Left lung (tissue), 10 donors: ENCODE results near the gene CACNA1D. TPM values are rescaled to one million over a fixed set of nuclear protein-coding genes. Genes with fewer than 3 reads are reported as not detected.
A peak's percentile ranks its signal among the peaks of the same experiment; 100 is the strongest.

ENCODE experiments used
- ATAC-seq: fragments of 200-7000 bp; cut with Tn5 transposase; one replicate; pipeline ENCODE4 v1.9.1; 2020; ENCODE audit warnings: moderate library complexity
- DNase-seq, 4 donors: peaks; one replicate each; pipeline ENCODE4 v3.0.0-alpha.2; 2013 to 2020
- H3K27ac ChIP-seq, 2 donors: fragments of 200-600 bp; sonication (generic) in 1 of 2; one replicate each; pipeline versions ENCODE4 v1.5.0 to v1.8.0; 2020 to 2021
- H3K27me3 ChIP-seq, 2 donors: fragments of 200-600 bp; sonication (generic) in 1 of 2; one replicate each; pipeline versions ENCODE4 v1.5.0 to v1.8.0; 2020 to 2021
- H3K36me3 ChIP-seq, 2 donors: fragments of 200-600 bp; sonication (generic) in 1 of 2; one replicate each; pipeline versions ENCODE4 v1.5.0 to v1.8.0; 2020 to 2021
- H3K4me1 ChIP-seq, 2 donors: fragments of 200-600 bp; one replicate each; pipeline ENCODE4 v1.8.0; 2021
- H3K4me3 ChIP-seq, 2 donors: fragments of 200-600 bp; sonication (generic) in 1 of 2; one replicate each; pipeline versions ENCODE4 v1.5.0 to v1.8.0; 2020 to 2021; ENCODE audit warnings: mild to moderate bottlenecking in 1 of 2
- H3K9me3 ChIP-seq, 2 donors: fragments of 200-600 bp; sonication (generic) in 1 of 2; one replicate each; pipeline versions ENCODE4 v1.5.0 to v1.8.0; 2020 to 2021
- intact Hi-C, 2 donors: fragments of 100-400 bp; cut with DNase I; formaldehyde crosslinking; loops; one replicate each; pipeline versions ENCODE4 v1.11.2 to v1.14.2; 2022
- polyA plus RNA-seq, 6 donors: library from polyadenylated mRNA; unstranded; fragments of 120-200 nt; gene quantifications; one replicate each; pipeline ENCODE4 v1.2.1, GENCODE V29; 2013; ENCODE audit not compliant: insufficient read length in 6 of 6
- total RNA-seq, 2 donors: library from RNA; stranded (reverse); fragmentation: NEBNext Ultra II Directional; extraction: Animal tissue kit (Norgen Biotek cat#: 25700); gene quantifications; one replicate each; pipeline ENCODE4 v1.2.1, GENCODE V29; 2021
- TF ChIP-seq, protein P1 (sequence below), 2 donors: fragments of 200-600 bp; sonication (generic) in 1 of 2; IDR thresholded peaks; one replicate each; pipeline versions ENCODE4 v1.5.0 to v1.8.0; 2021; ENCODE audit warnings: antibody characterized with exemption in 2 of 2
- donor health status: DM: no; HTN: yes; CAD: no.
- donor health status: DM: no; HTN: no; CAD: no.

The CACNA1D gene
- total and polyA plus RNA-seq, 8 donors, result 32.6 to 78.2 (median 56.2) TPM

GRCh38 chr3:53553200-53553599 lies 58.8 kb downstream of the CACNA1D start:
- ATAC-seq, result no peak

GRCh38 chr3:53554559-53555067 lies 60.2 kb downstream of the CACNA1D start:
- TF ChIP-seq, protein P1, sequence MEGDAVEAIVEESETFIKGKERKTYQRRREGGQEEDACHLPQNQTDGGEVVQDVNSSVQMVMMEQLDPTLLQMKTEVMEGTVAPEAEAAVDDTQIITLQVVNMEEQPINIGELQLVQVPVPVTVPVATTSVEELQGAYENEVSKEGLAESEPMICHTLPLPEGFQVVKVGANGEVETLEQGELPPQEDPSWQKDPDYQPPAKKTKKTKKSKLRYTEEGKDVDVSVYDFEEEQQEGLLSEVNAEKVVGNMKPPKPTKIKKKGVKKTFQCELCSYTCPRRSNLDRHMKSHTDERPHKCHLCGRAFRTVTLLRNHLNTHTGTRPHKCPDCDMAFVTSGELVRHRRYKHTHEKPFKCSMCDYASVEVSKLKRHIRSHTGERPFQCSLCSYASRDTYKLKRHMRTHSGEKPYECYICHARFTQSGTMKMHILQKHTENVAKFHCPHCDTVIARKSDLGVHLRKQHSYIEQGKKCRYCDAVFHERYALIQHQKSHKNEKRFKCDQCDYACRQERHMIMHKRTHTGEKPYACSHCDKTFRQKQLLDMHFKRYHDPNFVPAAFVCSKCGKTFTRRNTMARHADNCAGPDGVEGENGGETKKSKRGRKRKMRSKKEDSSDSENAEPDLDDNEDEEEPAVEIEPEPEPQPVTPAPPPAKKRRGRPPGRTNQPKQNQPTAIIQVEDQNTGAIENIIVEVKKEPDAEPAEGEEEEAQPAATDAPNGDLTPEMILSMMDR (IDR thresholded peaks at IDR 0.05), result no peak
- ATAC-seq (no peak), DNase-seq (no peak)
- Histone ChIP-seq H3K27me3 (no peaks in the 10 kb centered on the region), H3K27ac (no peak overlapping the region), H3K9me3 (no peaks in the 10 kb centered on the region), H3K36me3 (no peaks in the 10 kb centered on the region), H3K4me3 (no peak overlapping the region), H3K4me1 (no peaks in the 10 kb centered on the region)
- intact Hi-C loops, result no loop called here

More at GRCh38 chr3:53553200-53553599, 58.8 kb downstream of the CACNA1D start:
- intact Hi-C loops, result no loop called here
- H3K27me3 ChIP-seq, result no peaks in the 10 kb centered on the region
- no peaks in the 10 kb centered on the region for H3K36me3 ChIP-seq
- TF ChIP-seq, protein P1 (IDR thresholded peaks at IDR 0.05), result no peak
- H3K4me1 ChIP-seq, result no peaks in the 10 kb centered on the region
- H3K27ac ChIP-seq, result no peak overlapping the region
- H3K4me3 ChIP-seq, result no peak overlapping the region
- H3K9me3 ChIP-seq, result no peaks in the 10 kb centered on the region
- no peak for DNase-seq

- Histone ChIP-seq H3K4me1 (no peaks in the 10 kb centered on the region), H3K4me3 (no peak overlapping the region), H3K27me3 (no peaks in the 10 kb centered on the region), H3K9me3 (no peaks in the 10 kb centered on the region), H3K27ac (no peak overlapping the region), H3K36me3 (no peaks in the 10 kb centered on the region)
- TF ChIP-seq, protein P1 (IDR thresholded peaks at IDR 0.05), result no peak
- DNase-seq (no peak), ATAC-seq (no peak)
- intact Hi-C loops, result no loop called here
Observed at GRCh38 chr3:53555068-53555588, 60.7 kb downstream of the CACNA1D start.

DNA sequence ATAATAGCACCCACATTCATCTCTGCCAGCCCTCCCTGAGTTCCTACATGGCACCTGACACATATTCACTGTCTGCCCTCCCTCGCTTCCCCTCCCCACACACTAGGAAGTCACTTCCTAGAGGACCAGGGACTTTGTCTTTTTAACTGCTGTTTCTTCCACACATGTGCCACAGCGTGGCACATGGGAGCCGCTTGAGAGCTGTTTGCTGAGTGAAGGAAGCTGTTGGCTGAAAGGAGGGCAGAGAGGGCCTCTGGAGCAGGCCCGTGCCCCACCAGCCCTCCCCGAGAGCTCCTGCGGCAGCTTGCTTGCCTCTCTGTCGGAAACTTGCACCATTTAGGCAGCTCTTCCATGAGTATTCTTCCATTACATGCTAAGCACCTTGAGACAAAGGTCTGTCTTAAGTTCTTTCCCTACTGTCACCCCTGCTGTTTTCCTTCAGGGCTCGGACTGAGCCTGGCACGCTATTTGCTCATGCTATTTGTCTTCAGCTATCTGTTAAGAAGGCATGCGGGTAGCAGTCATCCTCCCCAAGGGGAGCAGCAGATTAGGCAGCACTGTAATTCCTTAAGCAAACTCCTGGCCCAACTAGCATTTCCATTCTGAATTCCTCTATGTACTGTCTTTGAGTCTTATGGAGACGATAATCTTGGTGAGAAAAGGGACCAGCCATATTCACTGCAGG lies 72.2 kb downstream of the CACNA1D start:
- intact Hi-C loops, result no loop called here
- Histone ChIP-seq H3K4me3 (no peak overlapping the region), H3K27me3 (peaks cover 0 to 8% of the 10 kb centered on the region in 2 donors), H3K27ac (no peak overlapping the region), H3K36me3 (no peaks in the 10 kb centered on the region), H3K9me3 (no peaks in the 10 kb centered on the region), H3K4me1 (peaks cover under 1 to 10% of the 10 kb centered on the region in 2 donors)
- DNase-seq (no peak), ATAC-seq (peak; percentile 7)
- TF ChIP-seq, protein P1 (IDR thresholded peaks at IDR 0.05), result no peak

- Histone ChIP-seq H3K9me3 (no peaks in the 10 kb centered on the region), H3K4me1 (peaks cover 3 to 10% of the 10 kb centered on the region in 2 donors), H3K27me3 (no peaks in the 10 kb centered on the region), H3K36me3 (no peaks in the 10 kb centered on the region), H3K4me3 (no peak overlapping the region), H3K27ac (peak overlapping the region; percentile 45 to 66)
- TF ChIP-seq, protein P1 (IDR thresholded peaks at IDR 0.05), result no peak
- ATAC-seq, result no peak
- no peak for DNase-seq
- intact Hi-C loops, result no loop called here
Observed at GRCh38 chr3:53570081-53570480, 75.7 kb downstream of the CACNA1D start.
